HG03354 (cell line): ENCODE data around the gene AMBP.

Experiments used
- ATAC-seq: cut with Tn5 transposase; IDR thresholded peaks from one replicate; pipeline ENCODE4 v1.9.1; 2021; ENCODE audit warnings: mild to moderate bottlenecking; ENCODE audit not compliant: unreplicated experiment, poor library complexity, severe bottlenecking

Gene AMBP

DNA sequence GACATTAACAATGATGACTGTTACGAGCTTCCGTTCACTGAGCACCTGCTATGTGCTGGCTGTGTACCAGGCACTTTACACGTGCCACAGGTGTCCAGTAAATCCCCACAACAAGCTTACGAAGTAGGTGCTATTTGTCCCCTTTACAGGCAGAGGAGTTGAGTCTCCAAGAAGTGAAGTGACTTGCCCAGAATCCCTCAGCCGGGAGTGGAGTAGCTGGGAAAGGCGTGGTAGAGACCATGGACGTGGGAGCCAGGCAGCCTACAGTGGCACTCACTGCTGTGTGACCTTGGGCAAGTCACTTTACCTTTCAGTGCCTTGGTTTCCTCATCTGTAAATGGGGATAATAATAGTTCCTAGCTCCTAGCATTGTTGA lies 669 bp upstream of the AMBP start:
- ATAC-seq, result no peak

DNA sequence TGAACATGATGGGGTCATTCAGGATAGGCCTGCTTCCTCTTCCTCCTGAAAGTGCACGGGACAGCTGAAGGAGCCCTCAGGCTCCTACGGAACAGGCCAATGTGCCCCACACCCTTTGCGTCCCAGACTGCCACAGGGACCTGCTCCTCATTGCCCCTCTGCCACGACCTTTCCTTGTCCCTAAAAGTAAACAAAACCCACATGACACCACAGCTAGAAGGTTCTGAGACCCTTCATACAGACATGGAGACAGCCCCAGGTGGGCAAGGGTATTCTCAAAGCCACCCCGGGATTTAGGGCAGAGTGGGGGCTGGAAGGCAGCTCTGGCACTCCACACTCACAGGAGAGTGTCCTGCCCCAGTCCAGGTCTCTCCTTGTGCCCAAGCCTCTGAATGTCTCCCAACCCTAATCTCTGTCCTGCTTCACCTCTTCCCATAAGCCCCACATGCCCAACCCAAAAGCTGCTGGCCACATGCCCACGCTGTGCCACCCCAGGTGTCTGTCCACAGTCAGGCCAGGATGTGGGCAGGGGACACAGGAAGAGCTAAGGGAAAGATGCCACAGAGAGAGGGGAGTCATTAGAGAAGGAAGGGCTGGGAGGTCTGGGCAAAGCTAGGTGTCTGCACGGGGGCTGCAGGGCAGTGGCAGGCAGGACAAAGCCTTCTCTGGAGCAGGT lies 800 bp downstream of the AMBP start:
- ATAC-seq, result no peak

- ATAC-seq, result no peak
These were observed 1.6 kb downstream of the AMBP start for GRCh38 chr9:114076237-114077161.

GRCh38 chr9:114075602-114076001 lies 2.5 kb downstream of the AMBP start:
- ATAC-seq, result no peak

DNA sequence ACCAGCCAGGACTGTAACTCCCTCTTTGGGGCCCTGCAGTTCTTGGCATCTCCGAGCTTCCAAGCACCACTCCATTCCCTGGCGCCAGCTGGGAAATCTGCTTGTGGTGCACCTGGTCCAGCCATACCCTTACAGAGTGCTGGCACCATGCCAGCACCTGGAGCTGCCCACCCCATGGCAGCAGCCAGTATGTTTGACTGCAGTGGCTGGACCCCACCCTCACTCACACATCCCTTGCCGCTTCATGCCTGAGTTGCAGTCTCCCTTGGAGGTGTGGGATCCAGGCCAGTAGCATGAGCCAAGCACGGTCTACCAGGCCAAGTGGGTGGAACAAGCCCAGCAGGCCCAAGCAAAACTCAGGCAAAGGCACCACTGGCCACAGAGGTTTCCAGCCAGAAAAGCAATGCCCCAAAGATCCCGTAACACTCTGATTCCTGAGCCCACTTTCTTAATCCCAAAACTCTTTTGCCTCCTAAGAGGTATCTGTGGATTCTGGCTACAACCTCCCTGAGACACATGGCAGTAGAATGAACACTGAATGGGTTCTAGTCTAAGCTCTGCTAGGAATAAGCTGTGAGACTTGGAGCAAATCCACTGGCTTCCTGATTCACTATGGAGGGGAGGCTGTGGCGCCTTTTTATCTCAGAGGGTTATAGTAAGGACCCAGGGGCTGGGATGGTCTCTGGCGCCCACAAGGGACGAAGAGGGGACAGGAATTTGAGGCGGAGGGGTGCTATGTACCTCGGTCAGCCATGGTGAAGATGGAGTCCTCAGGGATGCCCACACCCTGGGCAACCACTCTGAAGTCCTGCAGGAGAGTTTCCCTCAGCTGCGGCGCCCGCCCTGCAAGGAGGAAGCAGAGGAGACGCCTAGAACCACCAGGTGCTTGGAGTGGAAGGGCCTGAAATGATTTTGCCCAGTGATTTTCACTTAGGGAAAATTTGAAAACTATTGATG lies 5.6 kb downstream of the AMBP start:
- ATAC-seq, result no peak

GRCh38 chr9:114071197-114071795 lies 6.8 kb downstream of the AMBP start:
- no peak for ATAC-seq

DNA sequence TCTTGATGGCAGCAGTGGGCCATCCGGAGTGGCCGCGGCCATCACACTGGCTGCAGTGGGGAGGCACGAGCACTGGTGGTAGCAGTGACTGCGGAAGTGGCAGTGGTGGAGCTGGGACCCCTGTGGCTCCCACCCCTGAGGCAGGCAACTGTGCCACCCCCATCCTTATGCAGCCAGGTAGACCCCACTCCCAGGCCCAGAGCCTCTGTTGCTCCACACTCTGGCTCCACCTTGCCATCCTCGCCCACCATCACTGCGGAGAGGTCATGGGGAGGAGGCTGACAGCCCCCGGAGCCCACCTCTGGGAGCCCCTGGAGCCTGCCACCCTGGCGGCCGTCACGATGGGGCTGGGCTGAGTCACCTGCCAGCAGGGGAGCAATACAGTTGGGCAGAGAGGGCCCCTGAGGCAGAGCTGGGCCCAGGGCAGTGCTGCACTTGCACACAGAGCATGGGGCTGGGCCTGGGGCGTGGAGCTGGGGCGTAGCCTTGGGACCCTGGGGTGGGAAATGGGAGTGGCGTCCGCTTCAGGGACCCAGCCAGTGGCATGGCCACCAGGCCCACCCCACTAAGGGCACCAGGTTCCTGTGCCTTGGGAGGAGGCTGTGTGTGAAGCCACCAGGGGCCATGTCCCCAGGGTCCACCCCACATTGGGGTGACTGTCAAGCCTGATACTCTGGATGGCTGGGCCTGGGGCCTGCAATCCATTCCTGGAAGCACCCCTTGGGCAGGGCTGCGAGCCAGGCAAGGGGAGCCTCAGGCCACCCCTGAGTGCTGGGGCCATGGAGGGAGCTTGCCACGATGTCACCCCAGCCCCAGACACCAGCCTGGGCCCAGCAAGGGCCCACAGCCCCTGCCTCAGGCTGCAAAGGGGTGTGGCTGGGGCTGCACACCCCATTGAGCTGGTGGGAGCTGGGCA lies 7.7 kb downstream of the AMBP start:
- no peak for ATAC-seq

- ATAC-seq, result no peak
These were observed 8.5 kb downstream of the AMBP start for GRCh38 chr9:114069476-114070187.

DNA sequence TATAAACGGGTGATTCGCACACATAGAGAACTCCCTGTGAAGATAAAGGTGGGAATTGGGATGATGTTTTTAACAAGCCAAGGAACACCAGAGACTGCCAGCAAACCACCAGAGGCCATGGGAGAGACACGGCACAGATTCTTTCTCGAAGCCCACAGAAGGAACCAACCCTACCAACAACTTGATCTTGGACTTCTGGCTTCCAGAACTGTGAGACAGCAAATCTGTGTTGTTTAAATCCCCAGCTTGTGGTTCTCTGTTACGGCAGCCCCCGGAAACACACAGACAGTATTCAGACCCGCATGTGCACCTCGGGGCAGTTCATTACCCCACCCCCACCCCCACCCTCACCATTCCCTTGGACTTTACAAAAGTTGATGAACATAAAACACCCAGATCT lies 12.8 kb downstream of the AMBP start:
- no peak for ATAC-seq

DNA sequence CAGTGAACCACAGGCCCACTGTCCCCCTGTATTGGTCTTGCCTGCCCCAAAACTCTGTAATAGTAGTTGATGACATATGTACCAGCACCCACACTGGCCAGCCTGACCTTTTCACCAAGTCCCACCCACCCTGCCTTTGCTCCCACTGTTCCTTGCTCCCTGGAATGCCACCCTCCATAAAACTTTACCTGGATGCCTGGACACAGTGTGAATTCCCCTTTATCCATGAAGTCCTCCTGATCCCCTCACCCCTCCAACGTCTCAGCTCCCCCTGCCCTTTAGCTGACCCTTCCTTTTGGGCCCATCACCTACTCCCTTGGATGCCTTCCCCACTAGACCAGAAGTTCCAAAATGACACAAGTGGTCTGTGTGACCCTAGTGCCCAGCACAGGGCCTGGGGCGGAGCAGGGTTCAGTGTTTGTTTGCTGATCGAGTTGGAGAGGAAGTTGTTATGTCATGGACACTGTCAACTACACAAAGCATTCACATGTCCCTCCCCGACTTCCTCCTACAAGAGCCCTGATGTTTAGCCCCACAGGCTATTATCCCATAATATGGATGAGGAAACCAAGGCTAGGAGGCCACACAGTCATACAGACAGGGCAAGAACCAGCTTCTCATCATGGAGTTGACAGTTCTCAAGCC lies 16.1 kb downstream of the AMBP start:
- ATAC-seq, result no peak

GRCh38 chr9:114061292-114061691 lies 16.8 kb downstream of the AMBP start:
- ATAC-seq, result no peak

GRCh38 chr9:114060711-114061110 lies 17.4 kb downstream of the AMBP start:
- ATAC-seq, result no peak

- no peak for ATAC-seq
These were observed 18.0 kb downstream of the AMBP start for GRCh38 chr9:114060070-114060469.

DNA sequence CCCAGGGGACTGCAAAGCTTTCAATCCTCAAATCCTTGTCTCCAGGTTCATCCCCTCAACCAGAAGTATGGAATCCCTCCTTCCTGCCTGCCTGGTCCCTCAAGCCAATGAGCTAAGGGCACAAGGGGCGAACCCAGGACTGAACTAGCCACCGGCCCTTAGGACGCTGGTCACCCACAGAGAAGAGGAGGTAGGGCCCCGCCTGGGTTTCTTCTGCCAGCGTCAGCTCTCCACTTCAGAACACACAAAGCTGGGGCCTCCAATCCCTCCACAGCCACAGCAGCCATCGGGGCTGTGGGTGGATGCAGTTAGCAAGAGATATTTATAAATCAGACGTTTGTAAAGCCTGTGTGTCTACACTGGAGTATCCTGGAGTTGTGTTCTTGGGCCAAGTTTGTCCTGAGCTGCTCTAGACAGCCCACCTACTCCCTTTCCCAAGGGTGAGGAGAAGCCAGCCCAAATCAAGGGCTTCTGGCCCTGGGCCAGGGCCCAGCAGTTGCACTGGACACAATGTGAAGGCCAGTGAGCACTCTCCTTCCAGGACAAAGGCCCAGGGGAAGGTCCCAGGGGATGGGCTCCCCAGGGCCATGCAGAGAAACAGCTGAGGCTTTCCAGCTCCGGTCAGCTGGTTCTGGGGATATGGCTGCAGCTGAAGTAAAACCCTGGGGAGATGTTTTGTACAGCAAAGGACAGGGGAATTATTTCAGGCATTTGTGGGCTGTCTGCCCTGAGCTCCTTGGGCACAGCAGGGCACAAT lies 18.9 kb downstream of the AMBP start:
- no peak for ATAC-seq

GRCh38 chr9:114058688-114059046 lies 19.4 kb downstream of the AMBP start:
- ATAC-seq, result no peak

GRCh38 chr9:114057161-114057885 lies 20.8 kb downstream of the AMBP start:
- ATAC-seq, result no peak
